HCT116 (cell line): ENCODE data around the gene UTS2R.

Source experiments
- CEBPB ChIP-seq: IDR thresholded peaks from 2 replicates; pipeline ENCODE4 v1.6.1; 2012; ENCODE audit warnings: low read depth
- EGR1 ChIP-seq: IDR thresholded peaks from 2 replicates; pipeline ENCODE4 v1.6.1; 2012; ENCODE audit warnings: low read depth
- EZH2 ChIP-seq: fragments of 200-600 bp; sonication (generic); IDR thresholded peaks from 2 replicates; pipeline ENCODE4 v1.6.1; 2017; ENCODE audit warnings: antibody characterized with exemption, mixed run types
- POLR2A ChIP-seq: IDR thresholded peaks from 2 replicates; pipeline ENCODE4 v1.7.0; 2011; ENCODE audit warnings: borderline replicate concordance; ENCODE audit not compliant: insufficient read depth, insufficient read length; ENCODE audit errors: extremely low read depth
- POLR2AphosphoS5 ChIP-seq: IDR thresholded peaks from 2 replicates; pipeline ENCODE4 v1.6.1; 2011; ENCODE audit warnings: mild to moderate bottlenecking, low read depth, low read length, moderate library complexity
- RAD21 ChIP-seq: IDR thresholded peaks from 2 replicates; pipeline ENCODE4 v1.6.1; 2012; ENCODE audit warnings: low read depth, mild to moderate bottlenecking
- SRF ChIP-seq: IDR thresholded peaks from 2 replicates; pipeline ENCODE4 v1.6.1; 2012; ENCODE audit warnings: low read depth
- TCF7L2 ChIP-seq: IDR thresholded peaks from 2 replicates; pipeline ENCODE4 v1.7.0; 2011; ENCODE audit warnings: borderline replicate concordance, inconsistent platforms; ENCODE audit not compliant: insufficient read depth, insufficient read length; ENCODE audit errors: extremely low read depth
- ZNF274 ChIP-seq: fragments of 200-500 bp; sonication (Bioruptor generic); IDR thresholded peaks from 2 replicates; pipeline ENCODE4 v1.6.1; 2014; ENCODE audit warnings: mild to moderate bottlenecking, low read depth, low read length, inconsistent platforms
- TF ChIP-seq, protein P1 (sequence below), 3 experiments: fragments of 200-600 bp in 1 of 3; sonication (generic) in 1 of 3; IDR thresholded peaks in 2 of 3; conservative IDR thresholded peaks in 1 of 3; 2 replicates each; pipeline ENCODE4 v1.5.1; 2012 to 2017; ENCODE audit warnings: low read depth in 2 of 3, low read length in 2 of 3, antibody characterized with exemption in 1 of 3, borderline replicate concordance in 1 of 3, control low read depth in 1 of 3, mild to moderate bottlenecking in 1 of 3, mixed read lengths in 1 of 3, mixed run types in 1 of 3, moderate library complexity in 1 of 3; ENCODE audit not compliant: insufficient read depth in 1 of 3
- TF ChIP-seq, protein P2 (sequence below): IDR thresholded peaks from 2 replicates; pipeline ENCODE4 v1.6.1; 2012
- TF ChIP-seq, protein P3 (sequence below): IDR thresholded peaks from 2 replicates; pipeline ENCODE4 v1.6.1; 2011; ENCODE audit warnings: mild to moderate bottlenecking, low read length, moderate library complexity; ENCODE audit not compliant: insufficient replicate concordance; ENCODE audit errors: extremely low read depth
- TF ChIP-seq, protein P4 (sequence below): IDR thresholded peaks from 2 replicates; pipeline ENCODE4 v1.6.1; 2012; ENCODE audit warnings: low read depth

DNA sequence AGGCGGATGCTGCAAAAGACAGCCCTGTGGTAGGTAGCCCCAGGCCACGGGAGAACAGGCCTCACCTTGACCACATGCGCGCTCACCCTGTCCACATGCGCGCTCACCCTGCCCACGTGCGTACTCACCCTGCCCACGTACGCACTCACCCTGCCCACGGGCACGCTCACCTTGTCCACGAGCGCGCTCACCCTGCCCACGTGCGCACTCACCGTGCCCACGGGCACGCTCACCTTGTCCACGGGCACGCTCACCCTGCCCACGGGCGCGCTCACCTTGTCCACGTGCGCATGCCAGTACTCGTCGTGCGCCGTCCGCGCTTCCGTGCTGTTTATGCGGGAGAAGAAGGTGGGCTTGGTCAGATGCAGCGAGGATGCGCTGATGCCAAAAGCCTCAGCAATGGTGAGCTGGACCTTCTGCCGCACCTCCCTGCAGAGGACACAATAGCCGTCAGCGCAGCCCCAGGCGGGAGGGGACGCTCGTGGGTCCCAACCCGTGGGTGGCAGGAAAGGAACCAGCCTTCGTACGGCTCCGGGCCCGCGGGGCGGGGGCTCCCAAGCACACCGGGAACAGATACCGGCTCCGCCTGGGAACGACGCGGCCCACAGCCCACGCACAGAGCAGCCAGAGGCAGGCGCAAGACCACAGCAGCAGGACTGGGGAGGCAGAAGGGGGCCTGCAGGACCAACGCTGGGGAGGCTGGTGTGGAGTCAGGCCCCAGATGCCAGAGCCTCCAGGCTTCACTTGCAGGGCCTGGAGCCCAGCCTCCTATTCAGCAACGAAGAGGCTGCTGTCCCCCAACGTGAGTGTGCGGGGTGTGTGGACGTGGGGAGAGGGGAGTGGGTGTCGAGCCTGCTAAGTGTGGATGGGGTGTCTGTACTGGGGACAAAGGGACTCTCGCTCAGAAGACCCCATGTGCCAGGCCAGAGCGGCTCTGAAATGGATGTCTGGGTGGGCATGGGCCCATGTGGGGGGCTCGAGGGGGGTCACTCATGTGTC lies 32.4 kb downstream of the UTS2R start:
- TF ChIP-seq, protein P1, sequence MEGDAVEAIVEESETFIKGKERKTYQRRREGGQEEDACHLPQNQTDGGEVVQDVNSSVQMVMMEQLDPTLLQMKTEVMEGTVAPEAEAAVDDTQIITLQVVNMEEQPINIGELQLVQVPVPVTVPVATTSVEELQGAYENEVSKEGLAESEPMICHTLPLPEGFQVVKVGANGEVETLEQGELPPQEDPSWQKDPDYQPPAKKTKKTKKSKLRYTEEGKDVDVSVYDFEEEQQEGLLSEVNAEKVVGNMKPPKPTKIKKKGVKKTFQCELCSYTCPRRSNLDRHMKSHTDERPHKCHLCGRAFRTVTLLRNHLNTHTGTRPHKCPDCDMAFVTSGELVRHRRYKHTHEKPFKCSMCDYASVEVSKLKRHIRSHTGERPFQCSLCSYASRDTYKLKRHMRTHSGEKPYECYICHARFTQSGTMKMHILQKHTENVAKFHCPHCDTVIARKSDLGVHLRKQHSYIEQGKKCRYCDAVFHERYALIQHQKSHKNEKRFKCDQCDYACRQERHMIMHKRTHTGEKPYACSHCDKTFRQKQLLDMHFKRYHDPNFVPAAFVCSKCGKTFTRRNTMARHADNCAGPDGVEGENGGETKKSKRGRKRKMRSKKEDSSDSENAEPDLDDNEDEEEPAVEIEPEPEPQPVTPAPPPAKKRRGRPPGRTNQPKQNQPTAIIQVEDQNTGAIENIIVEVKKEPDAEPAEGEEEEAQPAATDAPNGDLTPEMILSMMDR (IDR thresholded peaks at IDR 0.05 in 2 of 3, conservative IDR thresholded peaks at IDR 0.05 in 1 of 3; ENCODE audit: borderline replicate concordance in 1 of 3, insufficient read depth in 1 of 3, low read depth in 2 of 3, low read length in 2 of 3), result no peak
- TF ChIP-seq ZNF274 (no peak), RAD21 (no peak), EZH2 (no peak), POLR2AphosphoS5 (no peak), CEBPB (no peak), TCF7L2 (no peak), EGR1 (no peak), POLR2A (no peak), SRF (no peak)
- TF ChIP-seq, protein P2, sequence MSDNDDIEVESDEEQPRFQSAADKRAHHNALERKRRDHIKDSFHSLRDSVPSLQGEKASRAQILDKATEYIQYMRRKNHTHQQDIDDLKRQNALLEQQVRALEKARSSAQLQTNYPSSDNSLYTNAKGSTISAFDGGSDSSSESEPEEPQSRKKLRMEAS, result no peak
- TF ChIP-seq, protein P3, sequence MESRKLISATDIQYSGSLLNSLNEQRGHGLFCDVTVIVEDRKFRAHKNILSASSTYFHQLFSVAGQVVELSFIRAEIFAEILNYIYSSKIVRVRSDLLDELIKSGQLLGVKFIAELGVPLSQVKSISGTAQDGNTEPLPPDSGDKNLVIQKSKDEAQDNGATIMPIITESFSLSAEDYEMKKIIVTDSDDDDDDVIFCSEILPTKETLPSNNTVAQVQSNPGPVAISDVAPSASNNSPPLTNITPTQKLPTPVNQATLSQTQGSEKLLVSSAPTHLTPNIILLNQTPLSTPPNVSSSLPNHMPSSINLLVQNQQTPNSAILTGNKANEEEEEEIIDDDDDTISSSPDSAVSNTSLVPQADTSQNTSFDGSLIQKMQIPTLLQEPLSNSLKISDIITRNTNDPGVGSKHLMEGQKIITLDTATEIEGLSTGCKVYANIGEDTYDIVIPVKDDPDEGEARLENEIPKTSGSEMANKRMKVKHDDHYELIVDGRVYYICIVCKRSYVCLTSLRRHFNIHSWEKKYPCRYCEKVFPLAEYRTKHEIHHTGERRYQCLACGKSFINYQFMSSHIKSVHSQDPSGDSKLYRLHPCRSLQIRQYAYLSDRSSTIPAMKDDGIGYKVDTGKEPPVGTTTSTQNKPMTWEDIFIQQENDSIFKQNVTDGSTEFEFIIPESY, result no peak
- TF ChIP-seq, protein P4, sequence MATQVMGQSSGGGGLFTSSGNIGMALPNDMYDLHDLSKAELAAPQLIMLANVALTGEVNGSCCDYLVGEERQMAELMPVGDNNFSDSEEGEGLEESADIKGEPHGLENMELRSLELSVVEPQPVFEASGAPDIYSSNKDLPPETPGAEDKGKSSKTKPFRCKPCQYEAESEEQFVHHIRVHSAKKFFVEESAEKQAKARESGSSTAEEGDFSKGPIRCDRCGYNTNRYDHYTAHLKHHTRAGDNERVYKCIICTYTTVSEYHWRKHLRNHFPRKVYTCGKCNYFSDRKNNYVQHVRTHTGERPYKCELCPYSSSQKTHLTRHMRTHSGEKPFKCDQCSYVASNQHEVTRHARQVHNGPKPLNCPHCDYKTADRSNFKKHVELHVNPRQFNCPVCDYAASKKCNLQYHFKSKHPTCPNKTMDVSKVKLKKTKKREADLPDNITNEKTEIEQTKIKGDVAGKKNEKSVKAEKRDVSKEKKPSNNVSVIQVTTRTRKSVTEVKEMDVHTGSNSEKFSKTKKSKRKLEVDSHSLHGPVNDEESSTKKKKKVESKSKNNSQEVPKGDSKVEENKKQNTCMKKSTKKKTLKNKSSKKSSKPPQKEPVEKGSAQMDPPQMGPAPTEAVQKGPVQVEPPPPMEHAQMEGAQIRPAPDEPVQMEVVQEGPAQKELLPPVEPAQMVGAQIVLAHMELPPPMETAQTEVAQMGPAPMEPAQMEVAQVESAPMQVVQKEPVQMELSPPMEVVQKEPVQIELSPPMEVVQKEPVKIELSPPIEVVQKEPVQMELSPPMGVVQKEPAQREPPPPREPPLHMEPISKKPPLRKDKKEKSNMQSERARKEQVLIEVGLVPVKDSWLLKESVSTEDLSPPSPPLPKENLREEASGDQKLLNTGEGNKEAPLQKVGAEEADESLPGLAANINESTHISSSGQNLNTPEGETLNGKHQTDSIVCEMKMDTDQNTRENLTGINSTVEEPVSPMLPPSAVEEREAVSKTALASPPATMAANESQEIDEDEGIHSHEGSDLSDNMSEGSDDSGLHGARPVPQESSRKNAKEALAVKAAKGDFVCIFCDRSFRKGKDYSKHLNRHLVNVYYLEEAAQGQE, result no peak
